K562 (cell line): ENCODE results near the gene NSUN2. TPM values are rescaled to one million over a fixed set of nuclear protein-coding genes. Genes with fewer than 3 reads are reported as not detected.

Experiments
- ARHGAP35 ChIP-seq: fragments of 450-650 bp; IDR thresholded peaks from 2 replicates; pipeline ENCODE4 v1.6.1; 2018; ENCODE audit not compliant: partially characterized antibody
- CCNT2 ChIP-seq: IDR thresholded peaks from 2 replicates; pipeline ENCODE4 v1.6.1; 2011; ENCODE audit warnings: borderline replicate concordance, low read depth, mild to moderate bottlenecking, moderate library complexity, mixed read lengths, low read length; ENCODE audit not compliant: insufficient read length; ENCODE audit errors: extremely low read depth
- CREB5 ChIP-seq: fragments of 250-450 bp; sonication (Bioruptor Pico); IDR thresholded peaks from 2 replicates; pipeline ENCODE4 v1.5.0; 2020; ENCODE audit warnings: mild to moderate bottlenecking
- ELF2 ChIP-seq: fragments of 250-450 bp; sonication (Bioruptor Pico); IDR thresholded peaks from 2 replicates; pipeline ENCODE4 v1.5.0; 2021; ENCODE audit warnings: mild to moderate bottlenecking
- GTF2B ChIP-seq: IDR thresholded peaks from 2 replicates; pipeline ENCODE4 v1.6.1; 2011; ENCODE audit not compliant: insufficient read length; ENCODE audit errors: extremely low read depth
- HDAC2 ChIP-seq: fragments of 450-650 bp; IDR thresholded peaks from 2 replicates; pipeline ENCODE4 v1.6.1; 2016; ENCODE audit warnings: mild to moderate bottlenecking
- HNRNPLL ChIP-seq: fragments of 200-400 bp; formaldehyde crosslinking; IDR thresholded peaks from 2 replicates; pipeline ENCODE4 v1.6.1; 2017; ENCODE audit warnings: low read length, low read depth, mild to moderate bottlenecking; ENCODE audit not compliant: poor library complexity, severe bottlenecking
- MYC ChIP-seq, 2 experiments: fragments of 250-450 bp in 1 of 2; sonication (Bioruptor Pico) in 1 of 2; IDR thresholded peaks; 2 replicates each; pipeline versions ENCODE4 v1.5.1 to v1.6.1; 2012 to 2021; ENCODE audit warnings: low read depth in 2 of 2, borderline replicate concordance in 1 of 2, improper control_type of control experiment in 1 of 2, low read length in 1 of 2, mild to moderate bottlenecking in 1 of 2, moderate library complexity in 1 of 2
- NKRF ChIP-seq: fragments of 450-650 bp; IDR thresholded peaks from 2 replicates; pipeline ENCODE4 v1.6.1; 2016; ENCODE audit warnings: borderline replicate concordance
- OTX1 ChIP-seq: fragments of 450-650 bp; formaldehyde crosslinking; IDR thresholded peaks from 2 replicates; pipeline ENCODE4 v1.4.0; 2022; ENCODE audit warnings: mild to moderate bottlenecking
- RBBP5 ChIP-seq: fragments of 200-600 bp; sonication (generic); IDR thresholded peaks from 2 replicates; pipeline ENCODE4 v1.6.1; 2012; ENCODE audit warnings: borderline replicate concordance, mild to moderate bottlenecking, low read length, control low read depth, inconsistent platforms; ENCODE audit not compliant: insufficient read depth, poor library complexity, severe bottlenecking
- RBM39 ChIP-seq: fragments of 200-400 bp; formaldehyde crosslinking; optimal IDR thresholded peaks from 2 replicates; pipeline ENCODE3; 2018; ENCODE audit warnings: low read depth, low read length
- RNF219 ChIP-seq: fragments of 250-450 bp; sonication (Bioruptor Pico); IDR thresholded peaks from 2 replicates; pipeline ENCODE4 v1.5.0; 2022; ENCODE audit warnings: mild to moderate bottlenecking
- SMAD1 ChIP-seq: fragments of 150-350 bp; IDR thresholded peaks from 2 replicates; pipeline ENCODE4 v1.6.1; 2014; ENCODE audit warnings: low read length, low read depth; ENCODE audit not compliant: partially characterized antibody
- TCFL5 ChIP-seq: fragments of 250-450 bp; sonication (Bioruptor Pico); conservative IDR thresholded peaks from 2 replicates; pipeline ENCODE4 v1.6.1; 2021; ENCODE audit warnings: mild to moderate bottlenecking, moderate library complexity, matching md5 sums
- USF1 ChIP-seq: sonication (generic); formaldehyde crosslinking; IDR thresholded peaks from 2 replicates; pipeline ENCODE4 v1.9.0; 2022; ENCODE audit warnings: mild to moderate bottlenecking, missing genetic modification reagents
- USF2 ChIP-seq: sonication (generic); formaldehyde crosslinking; IDR thresholded peaks from 2 replicates; pipeline ENCODE4 v1.5.0; 2020; ENCODE audit warnings: missing genetic modification reagents
- ZNF23 ChIP-seq: fragments of 250-450 bp; sonication (Bioruptor Pico); IDR thresholded peaks from 2 replicates; pipeline ENCODE4 v1.4.0; 2020; ENCODE audit warnings: mild to moderate bottlenecking
- ZNF324 ChIP-seq: fragments of 250-450 bp; sonication (Bioruptor Pico); IDR thresholded peaks from 2 replicates; pipeline ENCODE4 v1.4.0; 2020; ENCODE audit warnings: mild to moderate bottlenecking
- polyA plus RNA-seq, 8 experiments: library from polyadenylated mRNA; depleted of rRNA in 4 of 8; stranded (reverse) in 5 of 8; unstranded in 3 of 8; fragments of >200 nt; fragmentation: Nextera tagmentation in 2 of 8; fragmentation: Illumina TruSeq in 1 of 8; extraction: Ambion mirVana in 2 of 8; extraction: Trizol in 1 of 8; gene quantifications; 2 replicates each; pipeline versions ENCODE4 v1.2.1 to v1.2.3, GENCODE V29; 2011 to 2014; ENCODE audit warnings: inconsistent platforms in 1 of 8, missing spikeins in 1 of 8
- total RNA-seq, 7 experiments: library from RNA; depleted of rRNA in 6 of 7; stranded (reverse); fragments of >200 nt in 6 of 7; fragmentation: Illumina TruSeq in 2 of 7; extraction: Trizol in 2 of 7; gene quantifications; 2 replicates each; pipeline versions ENCODE4 v1.2.1 to v1.2.3, GENCODE V29; 2011 to 2021; ENCODE audit warnings: low replicate concordance in 1 of 7

Gene NSUN2
- total and polyA plus RNA-seq, 9 of the 15 experiments (the other 6 are each of a cell fraction or from before 2014, with no cell fraction given) = 9.2 to 167 (median 127) TPM

- TF ChIP-seq CREB5 (CRISPR knock-in tag) = no peak
- peak; percentile 81; the same call in 1 of the 2 replicates for TF ChIP-seq HDAC2
- peak; percentile 95 for TF ChIP-seq NKRF
- no peak for TF ChIP-seq RBM39
- no peak for TF ChIP-seq ZNF23 (CRISPR knock-in tag)
- peak; percentile 96 for TF ChIP-seq USF2 (CRISPR knock-in tag)
- TF ChIP-seq USF1 = peak; percentile 93
- peak; percentile 8; the same call in 1 of the 2 replicates for TF ChIP-seq OTX1 (CRISPR knock-in tag)
- peak; percentile 92 for TF ChIP-seq ELF2 (CRISPR knock-in tag)
- no peak for TF ChIP-seq GTF2B
- peak; percentile 71 for TF ChIP-seq SMAD1
- peak; percentile 100 for TF ChIP-seq MYC (IDR thresholded peaks at IDR 0.05; ENCODE audit: low read depth, low read length)
- TF ChIP-seq MYC (CRISPR knock-in tag; IDR thresholded peaks at IDR 0.05; ENCODE audit: borderline replicate concordance, low read depth) = peak; percentile 95; the same call in 1 of the 2 replicates
- peak; percentile 73 for TF ChIP-seq RBBP5
- TF ChIP-seq CCNT2 = peak; percentile 2
- TF ChIP-seq TCFL5 (CRISPR knock-in tag) = no peak
- peak; percentile 12 for TF ChIP-seq HNRNPLL
- no peak for TF ChIP-seq ZNF324 (CRISPR knock-in tag)
- TF ChIP-seq RNF219 (CRISPR knock-in tag) = no peak
- TF ChIP-seq ARHGAP35 = no peak
Observed at GRCh38 chr5:6632888-6633468, at the start of gene NSUN2, which contains the start of gene SRD5A1 (continued).
